ENCODE data around the gene TBC1D22A. TPM values are rescaled to one million over a fixed set of nuclear protein-coding genes. Genes with fewer than 3 reads are reported as not detected.
A peak's percentile ranks its signal among the peaks of the same experiment; 100 is the strongest.

The TBC1D22A gene
- total RNA-seq, 1 experiment from 2014 or later = 26.0 TPM

DNA sequence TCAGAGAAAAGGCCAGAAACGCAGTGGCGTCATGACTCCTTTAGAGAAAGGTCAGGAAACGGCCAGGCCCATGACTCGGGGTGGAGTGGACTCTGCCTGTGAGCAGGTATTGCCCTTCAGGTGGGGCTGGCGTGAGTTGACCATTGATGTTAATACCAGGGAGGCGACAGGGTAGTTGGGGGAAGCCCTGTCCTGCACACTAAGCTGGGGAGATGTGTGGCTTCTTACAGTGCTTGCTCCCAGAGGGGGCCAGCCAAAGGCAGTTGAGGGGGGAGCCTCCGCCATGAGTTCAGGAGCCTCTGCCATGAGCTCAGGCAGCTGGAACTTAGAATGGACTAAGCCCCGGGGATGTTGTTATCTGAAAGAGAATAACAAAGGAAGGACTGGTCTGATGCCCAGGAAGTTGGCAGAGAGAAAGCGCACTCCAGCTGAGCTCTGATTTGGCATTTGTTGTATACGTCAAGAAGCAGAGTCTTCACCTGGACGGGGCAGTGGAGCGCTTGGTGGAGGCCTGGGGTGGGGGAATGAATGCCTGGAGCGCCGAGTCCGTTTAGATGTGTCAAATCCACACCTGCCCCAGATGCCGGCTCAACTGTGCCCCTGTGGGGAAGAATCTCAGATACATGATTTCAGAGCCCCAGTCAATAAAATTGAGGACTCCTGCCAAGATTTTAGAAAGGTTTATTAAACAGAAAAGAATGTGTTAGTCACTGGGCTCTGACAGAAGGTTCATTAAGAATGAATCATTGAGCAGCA lies 222.5 kb downstream of the TBC1D22A start:
- TF ChIP-seq, protein P1, sequence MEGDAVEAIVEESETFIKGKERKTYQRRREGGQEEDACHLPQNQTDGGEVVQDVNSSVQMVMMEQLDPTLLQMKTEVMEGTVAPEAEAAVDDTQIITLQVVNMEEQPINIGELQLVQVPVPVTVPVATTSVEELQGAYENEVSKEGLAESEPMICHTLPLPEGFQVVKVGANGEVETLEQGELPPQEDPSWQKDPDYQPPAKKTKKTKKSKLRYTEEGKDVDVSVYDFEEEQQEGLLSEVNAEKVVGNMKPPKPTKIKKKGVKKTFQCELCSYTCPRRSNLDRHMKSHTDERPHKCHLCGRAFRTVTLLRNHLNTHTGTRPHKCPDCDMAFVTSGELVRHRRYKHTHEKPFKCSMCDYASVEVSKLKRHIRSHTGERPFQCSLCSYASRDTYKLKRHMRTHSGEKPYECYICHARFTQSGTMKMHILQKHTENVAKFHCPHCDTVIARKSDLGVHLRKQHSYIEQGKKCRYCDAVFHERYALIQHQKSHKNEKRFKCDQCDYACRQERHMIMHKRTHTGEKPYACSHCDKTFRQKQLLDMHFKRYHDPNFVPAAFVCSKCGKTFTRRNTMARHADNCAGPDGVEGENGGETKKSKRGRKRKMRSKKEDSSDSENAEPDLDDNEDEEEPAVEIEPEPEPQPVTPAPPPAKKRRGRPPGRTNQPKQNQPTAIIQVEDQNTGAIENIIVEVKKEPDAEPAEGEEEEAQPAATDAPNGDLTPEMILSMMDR (IDR thresholded peaks at IDR 0.05; ENCODE audit: unreplicated experiment) = no peak
- POLR2A ChIA-PET = interaction anchor here (0.7 to 1.1 kb wide), 6 partner anchors 48 to 538 kb away, joined by 3 read pairs; no protein-coding TSS in a partner anchor
- Mint-ChIP-seq H3K27ac (ENCODE audit: low read depth, unreplicated experiment) (peak overlapping the region; percentile 82), H3K4me3 (ENCODE audit: unreplicated experiment) (peak overlapping the region; percentile 22), H3K4me1 (ENCODE audit: insufficient read depth, unreplicated experiment) (peaks cover 26% of the 10 kb centered on the region), H3K27me3 (ENCODE audit: insufficient read depth, unreplicated experiment) (no peaks in the 10 kb centered on the region), H3K9me3 (ENCODE audit: unreplicated experiment) (no peaks in the 10 kb centered on the region), H3K36me3 (ENCODE audit: insufficient read depth, unreplicated experiment) (no peaks in the 10 kb centered on the region)
- peak; percentile 76 for DNase-seq (ENCODE audit: unreplicated experiment)
- no TSS peak for BruUV-seq (replicated peaks)
- CTCF ChIA-PET = interaction anchor here (0.6 to 1.4 kb wide), 10 partner anchors 8 to 777 kb away, joined by 3 to 5 read pairs (median 3); no protein-coding TSS in a partner anchor
- intact Hi-C loops (cut with micrococcal nuclease) = no loop called here

DNA sequence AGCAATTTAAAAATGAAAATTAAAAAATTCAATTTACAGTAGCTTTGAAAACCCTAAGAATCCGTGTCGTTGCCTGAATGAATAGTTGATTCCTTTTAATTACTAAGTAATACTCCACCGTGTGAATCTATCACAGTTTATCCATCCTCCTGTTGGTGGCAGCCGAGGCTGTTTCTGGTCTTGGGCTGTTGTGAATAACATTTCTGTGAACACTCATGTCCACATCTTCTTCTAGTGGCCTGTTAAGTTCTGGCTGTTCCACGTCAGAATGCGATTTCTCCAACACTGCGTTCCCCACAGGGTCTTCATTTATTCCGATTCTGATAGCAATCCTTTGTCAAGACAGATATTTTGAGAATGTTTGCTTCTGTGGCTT lies 223.0 kb downstream of the TBC1D22A start:
- peaks cover 26% of the 10 kb centered on the region for H3K4me1 Mint-ChIP-seq (ENCODE audit: insufficient read depth, unreplicated experiment)
- intact Hi-C loops (cut with micrococcal nuclease) = no loop called here

DNA sequence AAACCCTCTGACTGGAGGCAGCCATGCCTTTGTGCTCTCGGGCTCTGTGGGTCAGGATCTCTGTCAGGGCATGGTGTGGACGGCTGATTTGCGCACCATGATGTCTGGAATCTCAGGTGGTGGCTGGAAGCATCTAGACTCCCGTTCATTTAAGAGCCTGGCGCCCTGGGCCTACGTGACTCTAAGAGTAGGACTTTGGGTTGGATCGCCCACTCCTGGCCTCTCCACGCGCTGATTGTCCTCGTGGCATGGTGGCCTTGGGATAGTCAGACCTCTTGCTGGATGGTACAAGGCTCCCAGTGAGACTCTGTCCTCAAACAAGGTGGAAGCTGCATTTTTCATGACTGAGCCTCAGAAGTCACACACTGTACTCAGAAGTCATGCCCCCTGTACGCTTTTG lies 224.3 kb downstream of the TBC1D22A start:
- no TSS peak for BruUV-seq (replicated peaks)
- intact Hi-C loops (cut with micrococcal nuclease) = no loop called here
- H3K4me3 Mint-ChIP-seq (ENCODE audit: unreplicated experiment) = no peak overlapping the region
- TF ChIP-seq, protein P1 (IDR thresholded peaks at IDR 0.05; ENCODE audit: unreplicated experiment) = no peak
- no peak for DNase-seq (ENCODE audit: unreplicated experiment)
- H3K36me3 Mint-ChIP-seq (ENCODE audit: insufficient read depth, unreplicated experiment) = no peaks in the 10 kb centered on the region
- POLR2A ChIA-PET = no interaction called here
- no peaks in the 10 kb centered on the region for H3K9me3 Mint-ChIP-seq (ENCODE audit: unreplicated experiment)
- H3K27me3 Mint-ChIP-seq (ENCODE audit: insufficient read depth, unreplicated experiment) = no peaks in the 10 kb centered on the region
- H3K27ac Mint-ChIP-seq (ENCODE audit: low read depth, unreplicated experiment) = no peak overlapping the region
- CTCF ChIA-PET = interaction anchor here (0.6 kb wide), 1 partner anchor 338 kb away, joined by 3 read pairs; no protein-coding TSS in a partner anchor
- peaks cover 26% of the 10 kb centered on the region for H3K4me1 Mint-ChIP-seq (ENCODE audit: insufficient read depth, unreplicated experiment)

More for the DNA sequence above, 223.0 kb downstream of the TBC1D22A start:
- DNase-seq (ENCODE audit: unreplicated experiment) = no peak
- peak overlapping the region; percentile 22 for H3K4me3 Mint-ChIP-seq (ENCODE audit: unreplicated experiment)
- H3K36me3 Mint-ChIP-seq (ENCODE audit: insufficient read depth, unreplicated experiment) = no peaks in the 10 kb centered on the region
- no peaks in the 10 kb centered on the region for H3K9me3 Mint-ChIP-seq (ENCODE audit: unreplicated experiment)
- peak overlapping the region; percentile 82 for H3K27ac Mint-ChIP-seq (ENCODE audit: low read depth, unreplicated experiment)
- BruUV-seq (replicated peaks) = no TSS peak
- ChIA-PET CTCF (interaction anchor here (0.6 to 1.4 kb wide), 8 partner anchors 9 to 777 kb away, joined by 3 to 5 read pairs (median 3); no protein-coding TSS in a partner anchor), POLR2A (interaction anchor here (0.7 to 1.1 kb wide), 5 partner anchors 47 to 1755 kb away, joined by 3 read pairs; no protein-coding TSS in a partner anchor)
- H3K27me3 Mint-ChIP-seq (ENCODE audit: insufficient read depth, unreplicated experiment) = no peaks in the 10 kb centered on the region
- TF ChIP-seq, protein P1 (IDR thresholded peaks at IDR 0.05; ENCODE audit: unreplicated experiment) = peak; percentile 18

DNA sequence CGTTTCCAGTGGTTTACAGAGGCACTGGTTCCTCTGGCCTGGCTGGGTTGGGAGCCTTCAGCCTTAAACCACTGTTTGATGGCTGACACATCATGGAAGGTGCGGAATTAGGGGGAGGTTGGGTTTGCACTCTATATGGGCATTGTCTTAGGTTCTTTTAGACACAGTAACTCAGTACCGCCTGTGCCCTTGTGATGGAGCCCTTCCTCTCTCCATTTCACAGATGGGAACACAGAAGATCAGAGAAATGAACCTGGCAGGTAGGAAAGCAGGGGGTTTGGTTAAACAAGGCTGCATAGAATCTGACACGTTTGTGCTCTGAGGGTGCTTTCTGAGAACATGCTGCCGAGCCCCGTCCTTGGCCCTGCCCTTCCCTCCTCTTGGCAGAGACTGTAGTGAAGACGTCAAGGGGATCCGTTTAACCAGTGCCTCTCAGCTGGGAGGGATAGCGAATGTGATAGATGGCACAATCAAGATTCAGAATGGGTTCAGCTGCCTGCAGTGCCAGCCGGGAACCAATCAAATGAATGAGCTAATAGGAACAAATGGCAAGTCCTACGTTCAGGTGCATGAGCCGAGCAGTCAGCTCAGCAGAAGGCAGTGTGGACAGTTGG lies 228.6 kb downstream of the TBC1D22A start:
- intact Hi-C loops (cut with micrococcal nuclease) = no loop called here
- H3K27me3 Mint-ChIP-seq (ENCODE audit: insufficient read depth, unreplicated experiment) = no peaks in the 10 kb centered on the region
- DNase-seq (ENCODE audit: unreplicated experiment) = no peak
- CTCF ChIA-PET = interaction anchor here (0.6 to 0.9 kb wide), 2 partner anchors 21 to 1502 kb away, joined by 3 read pairs; no protein-coding TSS in a partner anchor
- H3K9me3 Mint-ChIP-seq (ENCODE audit: unreplicated experiment) = no peaks in the 10 kb centered on the region
- no peak overlapping the region for H3K27ac Mint-ChIP-seq (ENCODE audit: low read depth, unreplicated experiment)
- no peak overlapping the region for H3K4me3 Mint-ChIP-seq (ENCODE audit: unreplicated experiment)
- H3K4me1 Mint-ChIP-seq (ENCODE audit: insufficient read depth, unreplicated experiment) = no peaks in the 10 kb centered on the region
- TF ChIP-seq, protein P1 (IDR thresholded peaks at IDR 0.05; ENCODE audit: unreplicated experiment) = no peak
- no peaks in the 10 kb centered on the region for H3K36me3 Mint-ChIP-seq (ENCODE audit: insufficient read depth, unreplicated experiment)
- POLR2A ChIA-PET = no interaction called here
- no TSS peak for BruUV-seq (replicated peaks)
